GM18867 (cell line): ENCODE results near the gene BCL2L11.
A peak's percentile ranks its signal among the peaks of the same experiment; 100 is the strongest.

Experiments
- ATAC-seq: cut with Tn5 transposase; IDR thresholded peaks from one replicate; pipeline ENCODE4 v1.9.1; 2021; ENCODE audit warnings: mild to moderate bottlenecking, moderate library complexity; ENCODE audit not compliant: unreplicated experiment

Gene BCL2L11

GRCh38 chr2:111188681-111189080 lies 68.0 kb downstream of the BCL2L11 start:
- no peak for ATAC-seq

GRCh38 chr2:111189106-111189505 lies 68.4 kb downstream of the BCL2L11 start:
- ATAC-seq, result no peak

DNA sequence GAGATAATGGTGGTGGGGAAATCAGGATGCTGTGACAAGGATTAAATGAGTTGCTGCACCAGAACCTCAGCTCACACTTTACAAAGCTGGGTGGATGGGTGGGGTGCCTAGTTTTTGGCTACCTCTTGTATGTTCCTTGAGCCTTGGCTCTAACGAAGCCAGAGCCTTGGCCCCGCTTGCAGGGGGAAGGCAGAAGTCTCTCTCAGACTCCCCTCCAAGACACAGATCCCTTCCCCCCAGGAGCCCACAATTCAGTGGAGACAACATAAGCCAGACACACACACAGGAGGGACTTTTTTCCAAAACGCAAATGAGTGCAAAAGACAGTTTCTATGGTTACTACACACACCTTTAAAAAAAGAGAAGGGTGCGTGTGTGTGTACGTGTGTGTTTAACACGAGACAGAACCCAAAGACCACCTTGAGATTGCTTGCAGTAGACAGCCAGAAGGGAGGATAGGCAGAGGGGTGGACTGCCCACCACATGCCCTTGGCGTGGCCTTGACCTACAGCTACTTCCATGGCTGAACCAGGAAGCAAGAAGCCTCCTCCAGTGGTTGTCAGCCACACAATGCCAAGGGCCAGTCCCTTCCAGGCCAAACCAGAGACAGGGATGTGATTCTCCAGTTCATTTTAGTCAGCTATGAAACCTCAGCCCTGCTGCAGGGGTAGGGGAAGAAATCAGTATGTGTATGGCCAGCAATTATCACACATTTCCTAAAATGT lies 70.3 kb downstream of the BCL2L11 start:
- ATAC-seq, result no peak

DNA sequence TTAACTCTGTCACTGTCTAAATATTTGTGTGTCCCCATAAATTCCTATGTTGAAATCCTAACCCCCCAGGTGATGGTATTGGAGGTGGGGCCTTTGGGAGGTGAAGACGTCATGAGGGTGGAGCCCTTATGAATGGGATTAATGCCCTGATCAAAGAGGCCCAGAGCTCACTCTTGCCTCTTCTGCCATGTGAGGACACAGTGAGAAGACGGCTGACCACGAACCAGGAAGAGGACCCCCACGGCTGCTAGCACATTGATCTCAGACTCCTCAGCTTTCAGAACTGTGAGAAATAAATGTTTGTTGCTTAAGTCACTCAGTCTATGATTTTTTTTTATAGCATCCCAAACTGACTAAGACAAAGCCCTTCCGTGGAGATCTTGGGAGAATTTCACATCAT lies 71.2 kb downstream of the BCL2L11 start:
- ATAC-seq, result no peak

DNA sequence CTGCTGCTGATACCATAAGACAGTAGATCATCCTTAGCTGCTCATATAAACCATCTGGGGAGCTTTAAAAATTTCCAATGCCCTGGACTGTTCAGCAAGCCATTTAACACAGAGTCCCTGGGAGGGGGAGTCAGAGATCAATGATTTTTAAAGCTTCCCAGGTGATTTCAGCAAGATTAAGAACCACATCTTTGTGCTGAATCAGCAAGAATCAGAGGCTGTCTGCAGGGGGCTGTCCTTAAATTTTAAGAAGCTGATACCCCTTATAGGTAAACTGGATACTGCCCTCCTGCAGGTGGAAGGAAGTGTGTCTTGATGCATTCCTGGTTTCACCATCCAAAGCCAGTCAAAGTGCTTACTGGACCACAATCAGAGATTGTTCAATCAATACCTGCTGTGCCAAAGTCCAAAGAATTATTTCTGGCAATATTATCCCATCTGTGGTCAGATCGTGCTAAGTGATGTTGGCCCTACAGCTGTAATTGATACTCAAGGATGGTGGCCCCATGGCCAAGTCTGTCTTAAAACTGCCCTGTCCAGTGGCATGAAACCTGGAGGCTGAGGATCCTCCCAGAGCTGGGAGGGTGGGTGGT lies 72.2 kb downstream of the BCL2L11 start:
- ATAC-seq, result no peak

DNA sequence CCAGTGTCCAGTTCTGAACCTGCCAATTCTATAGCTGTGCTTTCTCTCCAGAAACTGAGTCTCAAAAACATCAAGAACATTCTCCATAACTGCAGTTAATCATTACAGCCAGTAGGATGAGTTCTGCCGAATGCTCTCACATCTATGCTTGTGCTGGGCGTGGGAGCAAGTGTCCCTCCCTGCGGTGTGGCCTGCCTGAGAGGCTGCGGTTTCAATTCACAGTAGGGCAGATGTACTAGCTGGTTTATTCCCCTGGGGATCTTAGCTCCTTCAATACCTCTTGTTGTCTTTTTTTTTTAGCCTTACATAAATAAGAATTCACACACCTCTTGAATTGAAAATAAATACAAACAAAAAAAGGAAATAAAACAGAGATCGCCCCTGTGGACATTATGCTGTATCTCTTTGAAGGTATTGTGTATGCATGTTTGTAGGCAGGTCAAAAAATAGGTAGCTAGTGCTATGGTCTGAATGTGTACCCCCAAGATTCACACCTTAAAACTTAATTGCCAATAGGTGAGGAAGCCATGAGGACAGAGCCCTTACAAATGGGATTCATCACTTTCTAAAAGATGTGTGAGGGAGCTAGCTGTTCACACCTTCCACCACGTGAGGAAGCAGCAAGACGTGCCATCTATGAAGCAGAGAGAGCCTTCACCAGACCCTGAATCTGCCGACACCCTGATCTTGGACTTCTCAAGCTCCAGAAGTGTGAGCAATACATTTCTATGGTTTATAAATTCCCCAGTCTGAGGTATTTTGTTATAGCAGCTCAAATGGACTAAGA lies 74.3 kb downstream of the BCL2L11 start:
- ATAC-seq, result peak; percentile 84

DNA sequence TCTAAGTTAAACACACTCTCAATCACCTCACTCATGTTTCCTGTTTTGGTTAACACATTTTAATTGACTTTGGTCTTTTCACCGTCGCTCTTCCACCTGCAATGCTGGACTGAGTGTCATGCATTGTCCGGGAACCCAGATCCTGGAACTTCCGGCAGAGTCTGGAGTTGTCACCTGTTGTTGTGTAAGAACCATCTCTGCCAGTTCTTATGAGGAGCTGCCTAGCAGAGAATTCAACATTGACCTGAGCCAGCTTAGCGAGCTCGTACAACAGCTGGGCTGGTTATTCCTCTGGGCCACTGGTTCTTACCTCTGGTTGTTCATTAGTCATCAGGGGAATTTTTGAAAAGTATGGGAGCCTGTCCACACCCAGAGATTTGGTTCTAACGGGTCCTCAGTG lies 75.7 kb downstream of the BCL2L11 start:
- no peak for ATAC-seq

- no peak for ATAC-seq
These were observed 78.0 kb downstream of the BCL2L11 start for GRCh38 chr2:111198701-111199100.

GRCh38 chr2:111199840-111200239 lies 79.1 kb downstream of the BCL2L11 start:
- ATAC-seq, result no peak

DNA sequence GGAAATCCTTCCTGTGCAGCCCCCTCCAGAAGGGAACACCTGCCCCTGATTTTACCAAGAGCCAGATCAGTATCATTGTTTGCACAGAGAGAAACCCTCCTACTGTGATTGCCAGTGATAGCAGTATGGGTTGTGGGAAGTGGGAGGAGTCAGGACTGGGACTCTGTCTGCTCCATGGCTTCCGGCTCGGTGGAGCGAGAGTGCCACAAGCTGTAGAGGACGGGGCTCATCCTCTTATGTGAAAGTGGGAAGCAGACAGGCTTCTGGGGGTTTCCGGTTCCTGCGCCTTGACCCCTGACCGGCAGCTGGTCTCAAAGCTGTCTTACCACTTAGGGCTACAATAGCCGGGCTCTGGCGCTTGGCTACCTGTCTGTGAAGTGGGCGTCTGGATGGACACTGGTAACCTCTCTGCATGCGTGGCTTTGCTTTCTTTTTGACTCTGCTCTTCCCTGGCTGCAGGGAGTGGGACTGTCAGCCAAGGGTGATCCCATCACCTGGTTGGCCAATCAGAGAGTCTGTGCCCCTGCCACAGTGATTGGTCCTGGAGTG lies 79.7 kb downstream of the BCL2L11 start:
- ATAC-seq, result no peak

DNA sequence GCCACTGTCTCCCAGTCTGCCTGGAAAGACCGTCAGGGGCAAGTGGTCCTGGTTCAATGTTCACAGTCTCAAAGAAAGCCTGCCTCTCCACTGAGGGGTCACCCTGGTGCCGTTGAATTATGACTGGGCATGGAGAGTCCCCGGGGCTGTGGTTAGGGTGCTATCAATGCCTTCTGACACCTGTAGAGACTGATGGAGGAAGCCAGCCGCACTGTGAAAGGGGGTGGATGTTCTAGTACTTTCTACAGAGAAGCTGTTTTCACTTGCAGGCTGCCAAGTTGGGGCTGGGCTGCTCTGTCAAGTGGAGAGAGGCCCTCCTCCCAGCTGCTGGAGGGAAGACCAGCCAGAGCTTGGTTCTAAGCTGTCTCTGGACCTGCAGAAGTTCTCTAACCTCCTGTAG lies 80.5 kb downstream of the BCL2L11 start:
- peak; percentile 83 for ATAC-seq

- no peak for ATAC-seq
These were observed 81.7 kb downstream of the BCL2L11 start for GRCh38 chr2:111202266-111203040.

DNA sequence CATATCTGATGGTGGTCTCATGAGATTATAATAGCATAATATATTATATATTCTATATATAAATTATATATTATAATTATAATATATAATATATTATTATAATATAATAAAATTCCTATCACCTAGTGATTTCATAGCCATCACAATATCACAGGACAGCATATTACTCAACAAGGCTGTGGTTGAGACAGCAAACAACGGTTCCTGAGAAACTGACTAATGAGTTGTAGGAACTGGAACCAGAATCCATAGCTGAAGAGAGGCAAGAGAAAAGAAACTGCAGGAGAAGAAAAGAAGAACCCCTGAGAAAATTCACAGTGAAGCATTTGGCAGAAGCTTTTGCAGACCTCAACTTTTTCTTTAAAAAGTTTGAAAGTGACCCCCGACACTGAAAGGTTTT lies 84.0 kb downstream of the BCL2L11 start:
- no peak for ATAC-seq

GRCh38 chr2:111205774-111206173 lies 85.1 kb downstream of the BCL2L11 start:
- no peak for ATAC-seq

GRCh38 chr2:111207851-111208250 lies 87.1 kb downstream of the BCL2L11 start:
- no peak for ATAC-seq

DNA sequence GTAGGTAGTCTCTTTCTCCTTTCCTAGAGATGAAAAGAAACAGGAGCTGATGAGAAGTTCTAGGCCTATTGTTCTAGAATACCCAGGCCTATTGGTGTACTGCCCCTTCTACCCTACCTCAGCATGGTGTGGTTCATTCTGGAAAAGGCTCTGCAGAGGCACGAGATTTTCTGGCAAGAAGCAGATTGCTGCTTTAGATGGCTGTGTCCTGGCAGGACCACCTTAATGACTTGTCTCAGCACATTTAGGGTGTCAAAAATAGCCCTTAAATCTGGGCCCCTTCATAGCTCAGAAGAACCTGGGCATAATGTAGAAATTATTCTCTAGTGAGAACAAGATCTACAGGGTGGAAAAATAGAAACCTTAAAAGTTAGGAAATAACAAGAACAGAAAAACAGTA lies 87.9 kb downstream of the BCL2L11 start:
- no peak for ATAC-seq

GRCh38 chr2:111209045-111209514 lies 88.4 kb downstream of the BCL2L11 start:
- peak; percentile 89 for ATAC-seq

- no peak for ATAC-seq
These were observed 89.3 kb downstream of the BCL2L11 start for GRCh38 chr2:111210036-111210435.

DNA sequence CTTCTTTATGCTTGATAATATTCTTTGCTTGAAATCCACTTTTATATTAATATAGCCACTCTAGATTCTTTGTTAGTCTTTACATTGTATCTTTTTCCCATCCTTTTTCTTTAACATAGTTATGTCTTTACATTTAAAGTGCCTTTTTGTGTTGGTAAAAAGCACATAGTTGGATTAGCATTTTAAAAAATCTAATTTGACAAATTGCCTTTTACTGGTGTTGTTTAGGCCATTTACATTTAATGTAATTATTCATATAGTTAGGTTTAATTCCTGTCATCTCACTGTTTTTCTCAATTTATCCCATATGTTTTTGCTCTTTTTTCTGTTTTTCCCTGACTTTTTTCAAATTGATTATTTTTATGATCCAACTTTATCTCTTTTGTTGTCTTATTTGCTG lies 93.2 kb downstream of the BCL2L11 start:
- ATAC-seq, result no peak

GRCh38 chr2:111216811-111217652 lies 96.3 kb downstream of the BCL2L11 start:
- ATAC-seq, result no peak
